Cardiac muscle cell (in vitro differentiated cells and primary cell): ENCODE data around the gene SNX13. TPM values are rescaled to one million over a fixed set of nuclear protein-coding genes. Genes with fewer than 3 reads are reported as not detected.
A peak's percentile ranks its signal among the peaks of the same experiment; 100 is the strongest.

Experiments used
- DNase-seq, 2 donors: peaks; one replicate each; pipeline versions ENCODE4 v3.0.0 to v3.0.0-alpha.2; 2010 to 2017; ENCODE audit warnings: low read depth in 1 of 2, low spot score in 1 of 2
- H3K27ac ChIP-seq: fragments of 200-600 bp; sonication (generic); 2 replicates; pipeline ENCODE4 v1.5.1; 2016
- H3K27me3 ChIP-seq: fragments of 200-600 bp; sonication (generic); 2 replicates; pipeline ENCODE4 v1.6.0; 2016; ENCODE audit warnings: control low read depth
- H3K36me3 ChIP-seq: fragments of 200-600 bp; sonication (generic); 2 replicates; pipeline ENCODE4 v1.5.1; 2016; ENCODE audit warnings: control low read depth
- H3K4me1 ChIP-seq: fragments of 200-600 bp; sonication (generic); 2 replicates; pipeline ENCODE4 v1.8.1; 2017; ENCODE audit warnings: low read depth, mild to moderate bottlenecking, mixed run types
- H3K4me3 ChIP-seq: fragments of 200-600 bp; sonication (generic); 2 replicates; pipeline ENCODE4 v1.5.1; 2016; ENCODE audit warnings: mild to moderate bottlenecking
- H3K9me3 ChIP-seq: fragments of 200-600 bp; sonication (generic); 2 replicates; pipeline ENCODE4 v1.5.1; 2017; ENCODE audit warnings: low read depth, mild to moderate bottlenecking, control low read depth
- CTCF ChIP-seq: IDR thresholded peaks from 2 replicates; pipeline ENCODE4 v1.5.1; 2012; ENCODE audit warnings: low read depth, mild to moderate bottlenecking, low read length
- polyA plus RNA-seq: library from polyadenylated mRNA; unstranded; fragments of >200 nt; fragmentation: Nextera tagmentation; extraction: Ambion mirVana; gene quantifications from 2 replicates; pipeline ENCODE4 v1.2.1, GENCODE V29; 2016
- total RNA-seq: library from RNA; depleted of rRNA; stranded (reverse); fragments of >200 nt; gene quantifications from 2 replicates; pipeline ENCODE4 v1.2.3, GENCODE V29; 2016

The SNX13 gene
- total and polyA plus RNA-seq, 2 experiments from 2014 or later: 11.0 to 86.8 TPM

- Histone ChIP-seq H3K9me3 (no peaks in the 10 kb centered on the region), H3K36me3 (no peaks in the 10 kb centered on the region), H3K27ac (no peak overlapping the region), H3K4me3 (no peak overlapping the region), H3K27me3 (no peaks in the 10 kb centered on the region), H3K4me1 (peaks cover 4% of the 10 kb centered on the region)
- DNase-seq: peak in 1 of 2 donors; percentile 51
- TF ChIP-seq CTCF: no peak
Measured at GRCh38 chr7:17968791-17969715, 28.8 kb upstream of the SNX13 start.

DNA sequence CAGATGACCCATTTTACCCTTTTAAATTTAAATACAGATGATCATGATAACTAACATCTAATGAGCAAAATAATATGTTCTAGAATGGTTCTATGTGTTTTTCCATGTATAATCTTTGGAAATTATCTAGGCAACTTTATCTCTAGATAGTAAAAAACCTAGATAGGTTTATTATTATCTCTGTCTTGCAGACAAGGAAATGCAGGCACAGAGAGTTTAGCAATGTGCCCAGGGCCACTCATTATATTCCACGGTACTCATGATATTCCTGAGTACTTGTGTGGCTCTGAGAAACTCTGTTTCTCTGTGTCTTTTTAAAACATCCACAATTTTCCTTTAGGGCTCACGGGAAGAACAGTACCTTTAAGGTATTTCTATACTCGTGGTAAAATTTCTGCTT, 26.4 kb upstream of the SNX13 start:
- H3K4me3 ChIP-seq: no peak overlapping the region
- H3K4me1 ChIP-seq: peaks cover 4% of the 10 kb centered on the region
- no peaks in the 10 kb centered on the region for H3K9me3 ChIP-seq
- no peaks in the 10 kb centered on the region for H3K36me3 ChIP-seq
- DNase-seq: no peak
- no peaks in the 10 kb centered on the region for H3K27me3 ChIP-seq
- TF ChIP-seq CTCF: no peak
- H3K27ac ChIP-seq: no peak overlapping the region

DNA sequence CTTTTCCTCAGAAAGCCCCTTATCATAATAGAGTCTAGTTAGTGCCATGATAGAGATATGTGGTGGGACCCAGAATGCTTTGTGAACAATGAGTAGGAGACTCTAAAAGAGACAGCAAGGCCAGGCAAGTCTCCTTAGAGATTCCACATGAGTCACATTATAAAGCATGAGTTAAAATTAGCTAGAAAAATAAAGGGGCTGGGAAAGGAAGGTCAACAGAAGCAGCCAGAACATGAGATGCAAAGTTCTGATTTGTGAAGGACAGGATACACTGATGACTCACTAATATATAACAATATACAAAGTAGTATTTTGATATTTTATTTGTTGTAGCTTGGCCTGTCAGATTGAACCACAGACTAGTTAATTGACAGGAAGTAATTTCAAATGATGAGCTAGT, 25.3 kb upstream of the SNX13 start:
- H3K4me3 ChIP-seq: no peak overlapping the region
- H3K4me1 ChIP-seq: peaks cover 4% of the 10 kb centered on the region
- no peak for TF ChIP-seq CTCF
- H3K36me3 ChIP-seq: no peaks in the 10 kb centered on the region
- DNase-seq: peak in 1 of 2 donors; percentile 21
- no peaks in the 10 kb centered on the region for H3K9me3 ChIP-seq
- H3K27me3 ChIP-seq: no peaks in the 10 kb centered on the region
- no peak overlapping the region for H3K27ac ChIP-seq

DNA sequence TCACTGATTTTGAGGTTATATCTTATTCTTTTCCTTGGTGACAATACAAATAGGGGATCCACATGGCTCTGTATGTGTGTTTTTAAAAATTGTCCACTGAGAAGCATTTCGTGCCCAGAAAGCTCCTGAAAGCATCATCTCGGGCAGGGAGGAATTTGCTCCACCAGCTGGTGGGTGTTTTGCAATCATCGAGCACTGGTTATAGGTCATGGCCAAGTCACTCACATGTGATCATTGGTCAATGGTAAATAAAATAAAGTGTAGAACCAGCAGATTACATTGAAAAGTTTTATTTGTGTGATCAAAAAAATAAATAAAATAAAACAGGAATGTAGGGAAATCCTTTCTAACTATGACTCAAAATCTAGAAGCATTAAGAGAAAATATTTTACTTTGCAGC, 23.0 kb upstream of the SNX13 start:
- no peaks in the 10 kb centered on the region for H3K9me3 ChIP-seq
- no peaks in the 10 kb centered on the region for H3K27me3 ChIP-seq
- no peak overlapping the region for H3K4me3 ChIP-seq
- no peak for TF ChIP-seq CTCF
- H3K27ac ChIP-seq: no peak overlapping the region
- no peaks in the 10 kb centered on the region for H3K4me1 ChIP-seq
- DNase-seq: peak in 1 of 2 donors; percentile 53
- no peaks in the 10 kb centered on the region for H3K36me3 ChIP-seq

DNA sequence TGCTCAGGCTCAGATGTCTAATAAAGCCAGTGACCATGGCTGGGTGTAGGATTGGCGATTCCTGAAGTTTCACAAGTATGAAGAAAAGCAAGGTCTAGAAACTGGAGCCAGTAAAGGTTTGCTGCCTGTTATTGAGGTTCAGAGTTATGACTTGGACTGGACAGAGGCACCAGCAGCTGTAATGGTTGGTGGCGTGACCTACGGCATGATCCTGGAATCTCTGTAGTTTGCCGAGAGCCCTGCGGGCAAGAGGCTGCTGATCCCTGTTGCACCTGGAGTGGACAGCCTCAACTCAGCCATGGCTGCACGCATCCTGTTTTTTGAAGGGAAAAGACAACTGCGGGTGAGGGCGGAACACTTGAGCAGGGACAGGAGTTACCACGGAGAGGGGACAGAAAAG, 22.4 kb upstream of the SNX13 start:
- H3K4me1 ChIP-seq: no peaks in the 10 kb centered on the region
- no peak for DNase-seq
- no peaks in the 10 kb centered on the region for H3K9me3 ChIP-seq
- H3K36me3 ChIP-seq: no peaks in the 10 kb centered on the region
- H3K27me3 ChIP-seq: no peaks in the 10 kb centered on the region
- H3K27ac ChIP-seq: no peak overlapping the region
- no peak overlapping the region for H3K4me3 ChIP-seq
- no peak for TF ChIP-seq CTCF
